Umbilical cord (tissue), 2 donors: ENCODE results near the gene TSC22D2. TPM values are rescaled to one million over a fixed set of nuclear protein-coding genes. Genes with fewer than 3 reads are reported as not detected.
"Not testable (repeated sequence)": the region's sequence is repeated elsewhere in the genome, so short reads cannot be mapped to it uniquely, and the experiment has no call there.

ENCODE experiments used
- DNase-seq: peaks from one replicate; pipeline ENCODE4 v3.0.0-alpha.2; 2015; ENCODE audit warnings: low spot score
- total RNA-seq: library from RNA; depleted of rRNA; stranded (reverse); fragments of >200 nt; gene quantifications from one replicate; pipeline ENCODE4 v1.2.3, GENCODE V29; 2014; ENCODE audit warnings: low replicate concordance; ENCODE audit not compliant: insufficient read depth

The TSC22D2 gene
- total RNA-seq, 1 donor from 2014 or later: 20.0 TPM

DNA sequence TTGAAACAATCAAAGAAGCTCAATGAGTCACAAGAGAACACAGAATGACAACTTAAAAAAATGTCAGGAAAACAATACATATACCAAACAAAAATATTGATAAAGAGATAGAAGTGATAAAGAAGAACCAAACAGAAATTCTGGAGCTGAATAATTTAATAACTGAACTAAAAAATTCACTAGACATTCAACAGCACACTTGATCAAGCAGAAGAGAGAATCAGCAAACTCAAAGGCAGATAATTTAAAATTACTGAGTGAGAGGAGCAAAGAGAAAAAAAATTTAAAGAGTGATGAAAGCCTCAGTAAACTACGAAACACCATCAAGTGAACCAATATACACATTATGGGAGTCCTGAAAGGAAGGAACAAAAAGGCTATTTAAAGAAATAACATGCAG is 76.3 kb downstream of the TSC22D2 start:
- DNase-seq: no peak

DNA sequence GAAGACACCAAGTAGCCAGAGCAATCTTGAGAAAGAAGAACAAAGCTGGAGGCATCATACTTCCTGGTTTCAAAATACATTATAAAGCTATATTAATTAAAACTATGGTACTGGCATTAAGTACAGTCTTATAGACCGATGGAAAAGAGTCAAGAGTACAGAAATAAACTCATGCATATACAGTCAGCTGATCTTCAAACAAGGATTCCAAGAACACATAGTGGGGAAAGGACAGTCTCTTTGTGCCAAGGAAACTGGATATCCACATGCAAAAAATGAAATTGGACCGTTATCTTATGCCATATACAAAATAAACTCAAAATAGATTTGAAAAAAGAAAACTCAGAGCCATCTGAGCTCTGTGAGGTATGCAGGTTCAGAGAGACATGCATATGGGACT is 80.8 kb downstream of the TSC22D2 start:
- no peak for DNase-seq

DNA sequence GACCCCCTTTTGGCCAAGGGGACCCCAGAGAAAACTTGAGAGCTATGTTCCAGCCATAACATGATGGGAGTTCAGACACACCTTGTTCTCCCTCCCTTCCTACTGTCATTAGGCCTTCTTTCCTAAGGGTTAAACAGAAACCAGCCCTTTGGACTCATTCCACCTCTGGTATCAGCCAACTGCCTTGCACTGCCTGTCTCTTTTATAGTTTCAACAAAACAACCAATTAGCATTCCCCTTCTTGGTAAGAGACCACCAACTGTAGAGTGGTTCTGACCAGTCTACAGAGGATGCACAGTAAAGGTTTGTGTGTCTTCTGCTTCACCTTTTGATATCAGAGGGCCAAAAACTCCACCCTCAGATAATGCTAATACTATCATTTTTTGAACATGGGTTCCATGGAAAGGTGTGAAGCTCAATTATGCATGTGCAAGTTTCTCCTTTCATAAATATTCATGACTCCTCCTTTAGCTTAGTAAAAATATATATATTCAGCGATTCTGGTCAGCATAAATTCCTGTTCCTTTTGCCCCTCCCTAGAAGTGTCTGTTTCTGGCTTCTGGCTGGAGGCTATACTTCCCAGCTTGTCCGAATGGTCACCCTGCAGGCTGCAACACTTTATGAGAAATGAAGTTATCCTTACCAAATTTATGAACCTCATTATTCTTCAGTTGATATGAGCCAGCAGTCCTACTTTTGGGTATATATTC is 82.3 kb downstream of the TSC22D2 start:
- DNase-seq: no peak

DNA sequence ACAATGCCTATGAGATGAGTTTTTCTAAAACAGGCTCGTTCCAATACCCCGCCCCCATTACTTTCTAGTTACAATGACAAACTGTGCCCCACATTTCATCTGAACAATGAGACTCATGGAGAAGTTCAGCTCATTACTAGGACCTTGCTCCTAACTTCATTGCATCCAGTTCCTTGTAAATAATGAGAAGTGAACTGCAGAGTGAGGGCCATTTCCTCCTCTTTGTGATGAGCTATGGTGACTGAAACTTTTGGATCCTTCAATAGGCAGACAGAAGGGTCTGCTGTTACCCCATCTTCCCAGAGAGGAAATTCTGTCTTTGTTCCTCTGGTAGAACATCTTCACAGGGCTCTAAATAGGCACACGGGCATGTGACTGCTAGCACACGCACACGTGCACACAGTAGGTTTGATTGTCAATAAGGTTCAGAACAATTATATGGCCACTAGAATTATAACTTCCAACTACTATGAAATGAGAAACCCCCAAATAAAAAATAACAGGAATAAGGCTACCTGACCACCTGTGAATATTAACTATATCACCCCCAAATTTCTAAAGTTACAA is 86.4 kb downstream of the TSC22D2 start:
- DNase-seq: no peak

DNA sequence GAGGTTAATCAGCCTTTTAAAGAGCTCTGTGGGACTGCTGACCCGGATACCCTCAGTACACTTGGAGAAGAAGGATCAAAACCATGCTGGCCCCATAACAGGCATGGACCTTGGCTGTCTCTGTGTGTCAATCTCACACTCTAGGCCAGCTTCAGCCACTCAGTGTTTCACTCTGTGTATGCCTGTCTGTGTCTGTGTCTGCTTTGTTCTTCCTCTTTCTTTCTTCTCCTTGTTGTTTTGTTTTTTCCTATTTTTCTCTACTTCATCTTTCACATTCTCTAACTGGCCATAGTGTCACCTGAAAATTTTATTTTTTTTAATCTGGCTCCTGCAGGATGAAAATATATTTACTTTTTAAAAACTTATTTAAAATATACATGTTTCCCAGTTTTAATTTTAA is 87.1 kb downstream of the TSC22D2 start:
- DNase-seq: peak; percentile 33

DNA sequence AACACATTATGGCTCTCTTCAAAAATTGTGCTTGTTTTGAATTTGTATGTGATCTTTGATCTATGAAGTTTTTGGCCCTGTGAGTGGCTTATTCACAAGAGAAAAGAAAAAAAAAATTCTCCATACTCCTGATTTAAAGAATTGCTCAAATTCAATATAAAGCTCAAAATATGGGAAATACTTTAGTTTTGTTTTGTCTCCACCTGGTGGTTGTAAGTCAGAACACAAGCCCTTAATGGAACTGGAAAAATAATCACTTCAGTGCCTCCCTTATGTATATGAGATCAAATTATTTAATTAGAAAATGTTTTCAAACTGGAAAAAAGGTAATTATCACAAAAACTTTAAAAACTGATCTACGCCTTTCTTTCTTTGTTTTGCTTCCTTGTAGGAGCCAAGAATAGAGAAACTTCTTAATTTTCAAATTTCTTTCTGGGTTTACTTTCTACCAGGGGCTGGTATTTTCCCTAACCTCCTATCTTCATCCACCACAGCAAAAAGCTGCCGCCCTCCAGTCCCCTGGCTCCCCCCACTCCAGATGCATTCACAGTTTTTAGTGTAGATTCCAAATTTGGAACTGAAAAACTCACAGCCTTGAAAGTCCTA is 87.6 kb downstream of the TSC22D2 start:
- DNase-seq: peak; percentile 76

DNA sequence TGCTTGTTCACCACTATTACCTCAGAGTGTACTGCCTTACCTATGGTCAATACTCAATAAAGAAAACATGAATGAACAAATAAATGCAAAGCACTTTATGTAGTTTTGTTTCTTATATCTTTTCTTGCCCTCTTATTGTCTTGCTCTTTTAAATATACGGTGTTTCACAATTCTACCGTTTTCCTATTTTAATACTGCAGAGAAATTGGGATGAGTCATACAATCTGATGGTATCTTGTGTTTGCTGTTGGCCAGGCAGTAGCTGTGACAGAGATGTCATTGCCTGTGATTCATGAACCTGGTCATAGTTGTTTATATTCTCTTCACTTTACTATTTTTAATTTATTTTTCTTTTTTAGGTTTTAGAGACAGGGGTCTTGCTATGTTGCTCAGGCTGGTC is 89.9 kb downstream of the TSC22D2 start:
- no peak for DNase-seq

DNA sequence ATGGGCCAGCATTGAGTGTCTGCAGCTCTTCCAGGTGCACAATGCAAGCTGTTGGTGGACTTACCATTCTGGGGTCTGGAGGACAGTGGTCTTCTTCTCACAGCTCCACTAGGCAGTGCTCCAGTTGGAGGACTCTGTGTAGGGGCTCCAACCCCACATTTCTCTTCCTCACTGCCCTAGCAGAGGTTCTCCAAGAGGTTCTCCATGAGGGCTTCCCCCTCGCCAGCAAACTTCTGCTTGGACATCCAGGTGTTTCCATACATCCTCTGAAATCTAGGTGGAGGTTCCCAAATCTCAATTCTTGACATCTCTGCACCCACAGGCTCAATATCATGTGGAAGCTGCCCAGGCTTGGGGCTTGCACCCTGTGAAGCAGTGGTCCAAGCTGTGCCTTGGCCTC is 92.9 kb downstream of the TSC22D2 start:
- not testable (repeated sequence) for DNase-seq

DNA sequence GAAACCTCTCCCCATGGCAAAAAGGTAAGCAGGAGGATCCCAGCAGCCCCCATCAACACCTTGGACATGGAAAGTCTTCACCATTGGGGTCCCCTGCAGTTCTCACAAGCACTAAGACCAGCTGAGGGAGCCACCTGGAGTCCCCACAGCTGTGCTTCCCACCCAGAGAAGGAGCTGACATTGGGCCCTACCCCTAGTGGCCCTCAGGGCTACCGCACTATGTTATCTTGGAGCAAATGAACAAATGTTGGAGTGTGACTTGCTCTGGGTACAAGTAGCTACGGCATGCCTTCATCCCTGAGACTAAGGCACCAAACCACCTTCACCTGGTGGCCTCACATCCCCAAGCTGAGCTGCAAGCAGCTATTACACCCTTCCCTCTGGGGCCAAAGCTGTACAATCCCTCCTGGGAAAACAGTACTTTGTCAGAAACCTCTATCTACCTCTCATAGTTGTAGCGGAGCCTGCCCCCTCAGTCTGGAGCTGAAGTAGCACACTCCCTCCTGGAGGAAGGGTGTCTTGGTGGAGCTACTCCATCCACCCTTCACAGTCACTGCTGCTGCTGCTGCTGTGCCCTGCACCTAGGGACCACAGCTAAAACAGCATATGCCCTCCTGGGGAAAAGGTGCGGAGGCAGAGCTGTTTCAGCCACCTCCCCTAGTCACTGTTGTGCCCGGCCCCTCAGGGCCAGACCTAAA is 95.5 kb downstream of the TSC22D2 start:
- DNase-seq: no peak

DNA sequence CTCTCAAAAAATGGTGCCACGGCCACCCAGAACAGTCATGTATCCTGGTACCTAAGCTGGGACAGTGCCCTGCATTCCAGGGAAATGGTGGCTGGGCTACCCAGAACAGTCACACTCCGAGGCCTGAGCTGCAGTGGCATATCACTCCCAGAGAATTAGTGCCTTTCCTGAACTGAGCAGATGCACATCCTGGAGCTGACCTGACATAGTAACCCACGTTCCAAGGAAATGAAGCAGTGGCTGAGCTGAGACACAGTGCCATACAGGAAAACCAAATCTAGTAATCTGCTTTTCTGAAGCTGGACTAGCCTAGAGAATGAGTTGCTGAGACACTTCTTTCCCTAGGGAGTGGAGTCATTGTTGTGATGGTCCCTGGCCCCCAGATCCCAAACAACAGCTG is 96.4 kb downstream of the TSC22D2 start:
- DNase-seq: no peak

DNA sequence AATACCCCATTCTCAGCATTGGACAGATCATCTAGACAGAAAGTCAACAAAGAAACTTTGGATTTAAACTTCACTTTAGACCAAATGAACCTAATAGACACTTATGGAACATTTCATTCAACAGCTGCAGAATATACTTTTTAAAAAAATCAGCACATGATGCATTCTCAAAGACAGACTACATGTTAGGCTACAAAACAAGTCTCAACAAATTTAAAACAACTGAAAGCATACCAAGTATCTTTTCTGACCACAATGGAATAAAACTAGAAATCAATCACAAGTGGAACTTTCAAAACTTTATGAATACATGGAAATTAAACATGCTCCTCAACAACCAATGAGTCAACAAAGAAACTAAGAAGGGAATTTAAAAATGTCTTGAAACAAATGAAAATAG is 100.3 kb downstream of the TSC22D2 start:
- no peak for DNase-seq

DNA sequence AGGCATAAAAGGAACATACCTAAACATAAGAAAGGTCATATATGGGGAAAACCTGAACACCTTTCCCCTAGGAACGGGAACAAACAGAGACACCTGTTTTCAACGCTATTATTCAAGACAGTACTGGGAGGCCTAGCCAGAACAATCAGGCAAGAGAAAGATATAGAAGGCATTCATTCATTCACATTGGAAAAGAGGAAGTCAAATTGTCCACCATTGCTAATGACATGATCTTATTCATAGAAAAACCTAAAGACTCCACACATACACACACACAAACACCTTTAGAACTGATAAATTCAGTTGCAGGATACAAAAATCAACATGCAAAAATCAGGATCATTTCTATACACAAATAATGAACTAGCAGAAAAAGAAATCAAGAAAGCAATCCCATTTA is 101.7 kb downstream of the TSC22D2 start:
- no peak for DNase-seq

DNA sequence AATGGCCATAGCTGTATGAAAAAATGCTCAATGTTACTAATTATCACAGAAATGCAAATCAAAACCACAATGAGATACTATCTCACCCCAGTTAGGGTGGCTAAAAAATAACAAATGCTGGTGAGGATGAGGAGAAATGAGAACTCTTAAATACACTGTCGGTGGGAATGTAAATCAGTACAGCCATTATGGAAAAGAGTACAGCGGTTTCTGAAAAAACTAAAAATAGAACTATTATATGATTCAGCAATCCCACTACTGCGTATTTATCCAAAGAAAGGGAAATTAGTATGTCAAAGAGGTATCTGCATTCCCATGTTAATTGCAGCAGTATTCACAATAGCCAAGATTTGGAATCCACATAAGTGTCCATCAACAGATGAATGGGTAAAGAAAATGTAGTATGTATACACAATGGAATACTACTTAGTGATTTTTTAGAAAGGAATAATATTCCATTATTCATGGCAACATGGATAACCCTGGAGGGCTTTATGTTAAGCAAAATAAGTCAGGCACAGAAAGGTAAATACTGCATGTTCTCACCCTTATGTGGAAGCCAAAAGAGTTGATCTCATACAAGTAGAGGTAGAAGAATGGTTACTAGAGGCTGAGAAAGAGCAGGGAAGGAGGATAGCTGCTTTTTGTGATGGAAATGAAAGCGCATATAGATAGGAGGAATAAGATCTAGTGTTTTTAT is 103.2 kb downstream of the TSC22D2 start:
- no peak for DNase-seq

DNA sequence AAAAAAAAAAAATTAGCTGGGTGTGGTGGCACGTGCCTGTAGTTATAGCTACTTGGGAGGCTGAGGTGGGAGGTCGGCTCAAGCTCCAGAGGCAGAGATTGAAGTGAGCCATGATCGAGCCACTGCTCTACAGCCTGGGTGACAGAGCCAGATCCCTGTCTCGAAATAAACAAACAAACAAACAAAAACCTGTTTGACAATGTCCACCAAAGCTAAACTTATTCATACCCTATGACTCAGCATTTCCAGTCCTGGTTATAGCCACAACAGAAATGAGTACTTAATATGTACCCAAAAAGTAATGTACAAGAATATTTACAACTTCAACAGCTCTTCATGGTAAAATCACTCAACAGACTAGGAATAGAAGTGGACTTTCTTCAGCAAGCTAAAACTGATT is 107.1 kb downstream of the TSC22D2 start:
- DNase-seq: no peak

Other genes with a start within 250 kb of the TSC22D2 start
- gene SERP1, start 138.2 kb downstream of the TSC22D2 start, total RNA-seq: 190 TPM
- gene EIF2A, start 138.5 kb downstream of the TSC22D2 start, total RNA-seq: 291 TPM
- 59.9 TPM for gene SELENOT, start 195.0 kb downstream of the TSC22D2 start, total RNA-seq